Activated T-helper 9 cell treated with anti-CD3 and anti-CD28 coated beads, Interleukin-2, amount 50 U/mL, for 16 hours (primary cell): ENCODE results near the gene SEC22A.
"Not testable (repeated sequence)": the region's sequence is repeated elsewhere in the genome, so short reads cannot be mapped to it uniquely, and the experiment has no call there.

Experiments used
- DNase-seq: peaks from one replicate; pipeline ENCODE4 v3.0.0-alpha.2; 2020; ENCODE audit warnings: low read depth

SEC22A gene

GRCh38 chr3:123180791-123181190, 21.0 kb upstream of the SEC22A start:
- no peak for DNase-seq

DNA sequence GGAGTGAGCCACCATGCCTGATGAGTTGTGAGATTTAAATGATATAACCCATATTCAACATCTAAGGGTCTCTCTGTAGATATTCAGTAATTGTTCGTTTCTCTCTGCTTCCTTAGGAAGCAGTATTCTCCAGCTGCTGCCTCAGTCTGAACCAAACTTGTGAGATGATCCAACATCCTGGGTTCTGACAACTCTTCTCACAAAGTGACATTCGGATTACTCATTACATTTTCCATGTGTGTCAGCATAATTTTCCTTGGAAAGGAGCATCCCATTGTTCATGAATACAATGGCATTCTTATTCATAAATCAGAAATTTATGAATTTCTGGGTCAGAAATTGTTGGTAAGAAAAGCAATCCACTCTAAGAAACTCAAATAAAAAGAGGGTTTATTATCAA, 15.0 kb upstream of the SEC22A start:
- DNase-seq, result no peak

- DNase-seq, result no peak
Measured at GRCh38 chr3:123188058-123188457, 13.7 kb upstream of the SEC22A start.

DNA sequence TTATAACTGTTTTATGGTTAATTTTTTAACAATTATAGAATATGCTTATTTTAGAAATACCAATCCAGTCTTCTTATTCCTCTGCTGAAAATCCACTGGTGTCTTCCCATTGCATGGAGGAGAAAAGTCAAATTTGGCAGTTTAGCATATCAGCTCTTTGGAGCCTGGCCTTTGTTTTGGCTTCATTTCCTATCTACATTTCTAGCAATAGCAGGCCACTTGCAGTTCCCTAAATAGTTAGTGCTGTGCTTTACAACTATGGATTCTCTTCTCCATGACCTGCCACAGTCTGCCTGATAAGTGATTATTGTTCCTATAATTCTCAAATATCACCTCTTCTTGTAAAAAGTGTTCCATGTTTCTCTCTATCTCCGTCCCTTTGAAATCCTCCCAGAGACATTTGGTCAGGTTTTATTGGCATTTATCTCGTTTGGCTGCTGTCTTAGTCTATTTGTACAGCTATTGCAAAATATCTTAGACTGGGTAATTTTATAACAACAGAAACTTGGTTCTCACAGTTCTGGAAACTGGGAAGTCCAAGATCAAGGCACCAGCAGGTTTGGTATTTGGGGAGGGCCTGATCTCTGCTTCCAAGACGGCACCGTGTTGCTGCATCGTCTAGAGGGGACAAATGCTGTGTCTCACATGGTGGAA, 8.2 kb upstream of the SEC22A start:
- DNase-seq, result no peak

GRCh38 chr3:123194552-123194951, 7.2 kb upstream of the SEC22A start:
- DNase-seq, result no peak

DNA sequence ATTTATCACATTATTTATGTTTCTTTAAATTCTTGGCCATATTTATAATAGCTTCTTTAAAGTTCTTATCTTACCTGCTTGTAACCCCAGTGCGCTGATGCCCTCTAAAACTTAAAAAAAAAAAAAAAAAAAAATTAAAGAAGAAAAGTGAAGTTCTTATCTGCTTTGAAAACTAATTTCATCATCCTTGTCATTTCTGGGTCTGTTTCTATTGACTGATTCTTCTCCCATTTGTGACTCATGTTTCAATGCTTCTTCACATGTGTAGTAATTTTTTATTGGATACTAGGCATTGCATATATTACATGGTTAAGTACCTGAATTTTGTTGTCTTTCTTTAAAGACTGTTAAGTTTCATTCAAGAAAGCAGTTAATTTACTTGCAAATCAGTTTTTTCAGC, 3.4 kb upstream of the SEC22A start:
- DNase-seq, result no peak

DNA sequence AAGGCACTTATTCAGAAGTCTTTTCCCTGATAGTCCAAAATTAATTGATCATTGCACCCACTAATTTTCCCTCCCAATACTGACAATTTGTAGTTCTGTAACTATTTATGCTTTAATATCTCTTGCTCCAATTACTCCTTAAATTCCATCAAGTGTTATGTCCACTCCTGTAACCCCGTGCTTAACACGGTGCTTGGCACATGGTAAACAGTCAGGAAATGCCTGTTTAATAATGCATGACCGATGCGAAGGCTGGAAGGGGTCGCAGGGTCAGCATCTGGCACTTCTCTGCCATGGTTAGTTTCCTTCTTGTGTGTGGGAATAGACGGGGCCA, 553 bp upstream of the SEC22A start:
- DNase-seq, result no peak

- no peak for DNase-seq
Measured at GRCh38 chr3:123202451-123202850, 708 bp downstream of the SEC22A start.

DNA sequence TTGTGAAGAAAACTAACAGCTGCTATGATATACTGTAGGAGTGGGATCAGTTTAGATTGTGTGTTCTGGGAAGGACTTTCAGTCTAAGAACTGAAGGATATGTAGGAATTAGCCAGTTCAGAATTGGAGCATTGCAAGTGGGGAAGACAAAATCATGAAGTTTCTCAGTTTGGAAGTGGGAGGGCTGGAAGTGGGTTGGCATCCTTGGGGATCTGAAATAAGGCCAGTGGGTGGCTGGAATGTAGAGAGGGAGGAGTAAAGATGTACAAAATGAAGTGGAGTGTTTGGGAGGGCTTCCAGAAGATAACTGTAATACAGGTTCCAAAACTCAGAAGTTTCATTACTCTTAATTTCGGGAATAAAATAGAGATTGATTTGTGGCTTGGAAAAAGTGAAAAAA, 17.2 kb downstream of the SEC22A start:
- no peak for DNase-seq

DNA sequence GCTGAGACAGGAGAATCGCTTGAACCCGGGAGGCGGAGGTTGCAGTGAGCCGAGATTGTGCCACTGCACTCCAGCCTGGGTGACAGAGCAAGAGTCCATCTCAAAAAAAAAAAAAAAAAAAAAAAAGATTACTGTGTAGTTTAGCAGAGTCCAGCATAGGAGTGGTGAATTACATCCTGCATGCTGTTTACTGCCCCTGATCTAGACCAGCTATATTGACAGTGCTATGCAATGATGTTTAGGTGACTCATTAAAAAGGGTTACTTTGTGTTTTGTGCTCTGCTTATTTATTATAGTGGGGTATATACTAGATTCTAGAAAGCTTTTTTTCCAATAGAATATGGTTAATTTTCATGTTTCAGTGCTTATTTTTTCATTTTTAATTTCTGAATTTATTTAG, 19.6 kb downstream of the SEC22A start:
- DNase-seq, result not testable (repeated sequence)

DNA sequence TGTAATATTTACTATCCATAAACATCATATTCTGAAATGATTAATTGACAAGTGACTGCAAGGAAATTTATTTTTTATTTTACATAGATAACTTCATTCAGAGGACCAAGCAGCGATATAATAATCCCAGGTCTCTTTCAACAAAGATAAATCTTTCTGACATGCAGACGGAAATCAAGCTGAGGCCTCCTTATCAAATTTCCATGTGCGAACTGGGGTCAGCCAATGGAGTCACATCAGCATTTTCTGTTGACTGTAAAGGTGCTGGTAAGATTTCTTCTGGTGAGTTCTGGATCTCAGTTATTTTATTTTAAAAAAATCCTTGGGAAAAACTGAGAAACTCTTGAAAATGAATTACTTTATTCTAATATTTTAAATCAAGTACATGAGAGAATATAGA, 23.3 kb downstream of the SEC22A start:
- DNase-seq, result no peak

- no peak for DNase-seq
Measured at GRCh38 chr3:123226549-123226948, 24.8 kb downstream of the SEC22A start.

DNA sequence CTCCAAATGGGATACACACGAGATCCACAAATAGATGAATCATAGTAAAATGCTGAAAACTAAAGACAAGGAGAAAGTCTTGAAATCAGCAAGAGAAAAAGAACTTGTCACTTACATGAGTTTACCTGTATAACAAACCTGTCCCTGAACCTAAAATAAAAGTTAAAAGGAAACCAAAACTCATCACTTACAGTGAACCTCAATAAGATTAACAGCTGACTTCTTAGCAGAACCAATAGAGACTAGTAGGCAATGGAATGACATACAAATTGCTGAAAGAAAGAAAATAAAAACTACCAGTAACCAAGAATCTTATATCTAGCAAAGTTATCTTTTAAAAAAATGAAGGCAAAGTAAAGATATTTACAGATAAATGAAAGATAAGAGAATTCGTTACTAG, 27.4 kb downstream of the SEC22A start:
- no peak for DNase-seq

DNA sequence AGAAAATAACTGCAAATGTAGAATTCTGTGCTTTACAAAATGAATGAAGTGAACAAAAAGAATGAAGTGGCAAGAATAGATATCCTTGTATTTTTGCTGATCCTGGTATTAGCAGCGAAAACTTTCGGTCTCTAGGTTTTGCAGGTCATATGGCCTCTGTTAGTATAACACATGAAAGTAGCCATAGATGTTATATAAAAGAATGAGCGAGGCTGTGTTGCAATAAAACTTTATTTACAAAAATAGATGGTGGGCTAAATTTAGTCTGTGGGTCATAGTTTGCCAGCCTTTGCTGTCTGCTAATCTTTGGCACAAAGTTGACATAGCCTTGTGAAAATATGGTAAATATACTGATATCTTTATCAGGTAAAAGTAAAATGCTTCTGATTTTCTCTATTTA, 35.2 kb downstream of the SEC22A start:
- no peak for DNase-seq

DNA sequence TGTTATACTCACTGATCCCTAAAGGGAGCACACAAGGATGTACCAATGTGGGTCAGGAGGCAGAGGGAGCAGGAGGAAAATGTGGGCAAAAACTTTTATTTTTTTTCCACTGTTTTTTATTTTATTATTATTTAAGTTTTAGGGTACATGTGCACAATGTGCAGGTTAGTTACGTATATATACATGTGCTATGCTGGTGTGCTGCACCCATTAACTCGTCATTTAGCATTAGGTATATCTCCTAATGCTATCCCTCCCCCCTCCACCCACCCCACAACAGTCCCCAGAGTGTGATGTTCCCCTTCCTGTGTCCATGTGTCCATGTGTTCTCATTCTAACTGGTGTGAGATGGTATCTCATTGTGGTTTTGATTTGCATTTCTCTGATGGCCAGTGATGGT, 37.4 kb downstream of the SEC22A start:
- not testable (repeated sequence) for DNase-seq

- DNase-seq, result no peak
Measured at GRCh38 chr3:123239756-123240155, 38.0 kb downstream of the SEC22A start.

DNA sequence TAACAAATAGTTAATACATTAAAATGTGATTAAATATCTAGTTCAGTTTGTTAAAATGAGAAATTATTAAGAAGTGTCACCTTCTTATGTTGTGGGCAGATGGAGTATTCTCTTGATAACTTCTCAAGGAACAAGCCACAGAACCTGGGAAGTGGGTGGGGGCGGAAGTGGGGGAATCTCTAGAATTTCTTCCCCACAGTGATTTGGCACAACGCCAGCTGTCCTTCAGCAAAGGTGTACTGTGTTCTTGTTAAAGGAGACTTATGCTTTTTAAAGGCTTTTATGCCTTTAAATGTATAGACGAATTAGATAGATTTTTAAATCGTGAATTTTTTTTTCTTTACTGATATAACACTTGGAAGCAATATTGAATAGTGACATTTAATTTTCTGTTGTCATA, 42.4 kb downstream of the SEC22A start:
- DNase-seq, result no peak

GRCh38 chr3:123246866-123247265, 45.1 kb downstream of the SEC22A start:
- no peak for DNase-seq

- no peak for DNase-seq
Measured at GRCh38 chr3:123256256-123256655, 54.5 kb downstream of the SEC22A start.

- DNase-seq, result no peak
Measured at GRCh38 chr3:123258359-123258758, 56.6 kb downstream of the SEC22A start.

- no peak for DNase-seq
Measured at GRCh38 chr3:123258811-123259420, 57.2 kb downstream of the SEC22A start.

- DNase-seq, result no peak
Measured at GRCh38 chr3:123261666-123262065, 59.9 kb downstream of the SEC22A start.

GRCh38 chr3:123262226-123262625, 60.5 kb downstream of the SEC22A start:
- no peak for DNase-seq

GRCh38 chr3:123262868-123263267, 61.1 kb downstream of the SEC22A start:
- DNase-seq, result no peak
